PC-3 (cell line): ENCODE data around the gene ULBP3. TPM values are rescaled to one million over a fixed set of nuclear protein-coding genes. Genes with fewer than 3 reads are reported as not detected.
"Not testable (repeated sequence)": the region's sequence is repeated elsewhere in the genome, so short reads cannot be mapped to it uniquely, and the experiment has no call there.

ENCODE experiments used
- ATAC-seq: fragments of 200-7000 bp; cut with Tn5 transposase; 2 replicates; pipeline ENCODE4 v1.9.1; 2020; ENCODE audit warnings: mild to moderate bottlenecking, moderate library complexity
- BruUV-seq: library from RNA; stranded (reverse); fragments of 400-500 nt; replicated peaks from 2 replicates; lab custom pipeline; 2021; lab: Mats Ljungman, UMichigan
- CTCF ChIA-PET: fragments of 300-600 bp; sonication (Branson Sonifier 250); formaldehyde crosslinking; loops from one replicate; lab custom pipeline; 2022; ENCODE audit warnings: antibody characterized with exemption; lab: Charles Lee
- POLR2A ChIA-PET: fragments of 300-600 bp; sonication (Branson Sonifier 250); formaldehyde crosslinking; loops from one replicate; lab custom pipeline; 2022; ENCODE audit warnings: antibody characterized with exemption; ENCODE audit not compliant: unreplicated experiment; lab: Charles Lee
- DNase-seq: peaks from one replicate; pipeline ENCODE4 v3.0.0-alpha.2; 2015
- H2AFZ ChIP-seq: fragments of 300-600 bp; sonication (generic); 2 replicates; pipeline ENCODE4 v1.6.0; 2016; ENCODE audit warnings: antibody characterized with exemption, low read length
- H3F3A ChIP-seq: fragments of 300-600 bp; sonication (generic); one replicate; pipeline ENCODE4 v1.6.0; 2017; ENCODE audit warnings: antibody characterized with exemption, low read length, control low read depth, mild to moderate bottlenecking; ENCODE audit not compliant: unreplicated experiment
- H3K27ac ChIP-seq: fragments of 300-600 bp; sonication (generic); 2 replicates; pipeline ENCODE4 v1.5.1; 2016; ENCODE audit warnings: mild to moderate bottlenecking, low read length
- H3K27me3 ChIP-seq: fragments of 300-600 bp; sonication (generic); 2 replicates; pipeline ENCODE4 v1.6.1; 2016; ENCODE audit warnings: low read length, mixed read lengths
- H3K36me3 ChIP-seq: fragments of 300-600 bp; sonication (generic); 2 replicates; pipeline ENCODE4 v1.6.1; 2016; ENCODE audit warnings: low read depth, mixed run types, low read length, mixed read lengths
- H3K4me1 ChIP-seq: fragments of 300-600 bp; sonication (generic); 2 replicates; pipeline ENCODE4 v1.5.1; 2016; ENCODE audit warnings: low read length; ENCODE audit not compliant: insufficient read depth
- H3K4me2 ChIP-seq: fragments of 300-600 bp; sonication (generic); 2 replicates; pipeline ENCODE4 v1.6.0; 2016; ENCODE audit warnings: low read length
- H3K4me3 ChIP-seq: fragments of 300-600 bp; sonication (generic); 2 replicates; pipeline ENCODE4 v1.5.1; 2016; ENCODE audit warnings: mild to moderate bottlenecking, low read length, mixed read lengths
- H3K79me2 ChIP-seq: fragments of 300-600 bp; sonication (generic); 2 replicates; pipeline ENCODE4 v1.6.1; 2017; ENCODE audit warnings: low read length, mixed read lengths
- H3K9ac ChIP-seq: fragments of 300-600 bp; sonication (generic); 2 replicates; pipeline ENCODE4 v1.6.0; 2016; ENCODE audit warnings: mild to moderate bottlenecking, low read length
- H3K9me2 ChIP-seq: fragments of 300-600 bp; sonication (generic); replicated peaks from 2 replicates; pipeline ENCODE4 v1.6.1; 2016; ENCODE audit warnings: mixed run types, low read length, mixed read lengths
- H3K9me3 ChIP-seq: fragments of 300-600 bp; sonication (generic); 2 replicates; pipeline ENCODE4 v1.6.1; 2016; ENCODE audit warnings: low read length, mixed read lengths
- H4K20me1 ChIP-seq: fragments of 300-600 bp; sonication (generic); 2 replicates; pipeline ENCODE4 v1.6.1; 2016; ENCODE audit warnings: low read length, mixed read lengths
- intact Hi-C: fragments of 100-400 bp; cut with micrococcal nuclease; formaldehyde crosslinking; loops from 2 replicates; pipeline ENCODE4 v1.9.0; 2023
- total RNA-seq: library from RNA; depleted of rRNA; stranded (reverse); fragments of >200 nt; gene quantifications from 2 replicates; pipeline ENCODE4 v1.2.3, GENCODE V29; 2014; rRNA removed

The ULBP3 gene
- total RNA-seq, 1 experiment from 2014 or later = 20.5 TPM

DNA sequence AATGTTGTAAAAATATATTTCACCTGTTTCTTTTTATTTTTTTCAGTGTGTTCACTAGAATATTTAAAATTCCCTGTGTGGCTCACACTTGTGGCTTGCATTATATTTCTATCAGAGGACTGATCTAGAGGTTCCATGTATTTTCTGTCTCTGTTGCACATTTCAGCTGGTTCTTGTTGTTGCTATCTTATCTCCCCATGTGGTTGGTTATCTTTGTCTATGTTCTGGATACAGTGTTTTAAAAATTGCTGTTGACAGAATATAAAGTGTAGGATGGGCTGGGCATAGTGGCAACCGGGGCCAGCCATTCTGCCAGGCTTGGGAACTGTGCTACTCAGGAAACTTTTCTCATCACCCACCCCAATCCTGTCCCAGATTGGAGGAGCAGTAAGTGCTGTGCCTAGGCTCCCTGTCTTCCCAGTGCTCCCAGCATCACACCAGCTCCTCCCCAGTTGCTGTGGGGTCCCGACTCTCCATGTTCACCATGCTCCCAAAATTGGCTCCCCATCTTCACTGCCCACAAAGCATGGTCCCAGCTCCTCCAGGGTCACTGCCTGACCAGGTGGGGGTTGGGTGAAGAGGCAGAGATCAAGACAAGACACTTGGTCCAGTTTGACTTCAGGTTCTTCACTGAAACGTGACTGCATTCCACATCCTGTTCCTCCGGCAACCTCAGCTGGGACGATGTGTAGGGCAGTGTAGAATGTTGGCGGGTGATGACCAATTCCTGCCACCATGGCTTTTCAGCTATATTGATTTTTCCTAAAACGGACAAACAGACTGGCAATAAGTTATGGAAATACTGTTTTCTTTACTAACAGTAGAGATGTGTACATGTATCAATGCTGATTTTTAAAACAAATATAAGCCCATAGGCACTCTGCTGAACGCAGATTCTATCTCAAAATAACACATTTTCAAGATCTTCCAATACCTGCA, 55.8 kb downstream of the ULBP3 start:
- DNase-seq, H3K4me3 ChIP-seq, H3K36me3 ChIP-seq, H2AFZ ChIP-seq, BruUV-seq, H3K27me3 ChIP-seq, H3F3A ChIP-seq, H3K9me2 ChIP-seq, H3K9ac ChIP-seq, CTCF ChIA-PET, H4K20me1 ChIP-seq, ATAC-seq, H3K9me3 ChIP-seq, H3K27ac ChIP-seq, H3K4me1 ChIP-seq, H3K4me2 ChIP-seq, H3K79me2 ChIP-seq: not testable (repeated sequence)
- POLR2A ChIA-PET = interaction anchor here (0.7 kb wide), 1 partner anchor 85 kb away, joined by 15 read pairs; no protein-coding TSS in a partner anchor
- intact Hi-C loops = loop anchor here (10.0 kb wide), 1 partner anchor 288 kb away; no protein-coding TSS in a partner anchor

Other genes starting within 250 kb of the ULBP3 start
- gene LRP11, start 204.8 kb downstream of the ULBP3 start, total RNA-seq = 32.0 and 39.9 TPM in 2 replicates
- 0.40 and 1.7 TPM in 2 replicates for gene RAET1E, start 171.0 kb downstream of the ULBP3 start, total RNA-seq
- gene RAET1G, start 146.0 kb downstream of the ULBP3 start, total RNA-seq = 1.5 and 2.0 TPM in 2 replicates
- 5.8 and 8.1 TPM in 2 replicates for gene ULBP2, start 127.1 kb downstream of the ULBP3 start, total RNA-seq
- gene ULBP1, start 105.2 kb downstream of the ULBP3 start, total RNA-seq = 0.86 and 0.87 TPM in 2 replicates
- gene RAET1L, start 43.6 kb downstream of the ULBP3 start, total RNA-seq = 1.1 and 3.6 TPM in 2 replicates
- gene PPP1R14C, start 73.9 kb upstream of the ULBP3 start, total RNA-seq = 1.1 and 3.0 TPM in 2 replicates